ENCODE data around the gene SMPD4.
"Not testable (repeated sequence)": the region's sequence is repeated elsewhere in the genome, so short reads cannot be mapped to it uniquely, and the experiment has no call there.

The SMPD4 gene

GRCh38 chr2:130181325-130181879 is at the start of gene SMPD4:
TSS of gene SMPD4 (minus strand) at chr2:130181602. CDS start at chr2:130176592, 5,010 bp downstream.
- peak; percentile 84 for DNase-seq

GRCh38 chr2:130230907-130231306 is 49.5 kb upstream of the SMPD4 start:
- DNase-seq: not testable (repeated sequence)

GRCh38 chr2:130230376-130230775 is 49.0 kb upstream of the SMPD4 start:
- DNase-seq: not testable (repeated sequence)

GRCh38 chr2:130229161-130229510 is 47.7 kb upstream of the SMPD4 start:
- DNase-seq: not testable (repeated sequence)

GRCh38 chr2:130228467-130229160 is 47.2 kb upstream of the SMPD4 start:
- DNase-seq: not testable (repeated sequence)

- not testable (repeated sequence) for DNase-seq
Observed at GRCh38 chr2:130228005-130228404, 46.6 kb upstream of the SMPD4 start.

GRCh38 chr2:130222523-130222922 is 41.1 kb upstream of the SMPD4 start:
- DNase-seq: not testable (repeated sequence)

- not testable (repeated sequence) for DNase-seq
Observed at GRCh38 chr2:130220505-130220904, 39.1 kb upstream of the SMPD4 start.

- not testable (repeated sequence) for DNase-seq
Observed at GRCh38 chr2:130219147-130219546, 37.7 kb upstream of the SMPD4 start.

GRCh38 chr2:130207051-130207450 is 25.6 kb upstream of the SMPD4 start:
- DNase-seq: not testable (repeated sequence)

- DNase-seq: not testable (repeated sequence)
Observed at GRCh38 chr2:130203150-130203549, 21.7 kb upstream of the SMPD4 start.

- DNase-seq: not testable (repeated sequence)
Observed at GRCh38 chr2:130202518-130202917, 21.1 kb upstream of the SMPD4 start.

GRCh38 chr2:130198343-130198742 is 16.9 kb upstream of the SMPD4 start, which contains the start of gene TUBA3E:
TSS of gene TUBA3E (minus strand) at chr2:130198439. CDS start at chr2:130198360, 79 bp downstream.
- no peak for DNase-seq

GRCh38 chr2:130196052-130196451 is 14.7 kb upstream of the SMPD4 start:
- not testable (repeated sequence) for DNase-seq

GRCh38 chr2:130195089-130195635 is 13.8 kb upstream of the SMPD4 start:
- not testable (repeated sequence) for DNase-seq

- not testable (repeated sequence) for DNase-seq
Observed at GRCh38 chr2:130193824-130194223, 12.4 kb upstream of the SMPD4 start.

GRCh38 chr2:130192451-130192850 is 11.0 kb upstream of the SMPD4 start:
- not testable (repeated sequence) for DNase-seq

GRCh38 chr2:130191319-130191718 is 9.9 kb upstream of the SMPD4 start:
- DNase-seq: not testable (repeated sequence)

GRCh38 chr2:130190237-130190636 is 8.8 kb upstream of the SMPD4 start:
- DNase-seq: no peak

- DNase-seq: not testable (repeated sequence)
Observed at GRCh38 chr2:130188958-130189357, 7.6 kb upstream of the SMPD4 start.

- not testable (repeated sequence) for DNase-seq
Observed at GRCh38 chr2:130187859-130188792, 6.7 kb upstream of the SMPD4 start.

GRCh38 chr2:130187268-130187667 is 5.9 kb upstream of the SMPD4 start:
- DNase-seq: no peak

GRCh38 chr2:130186391-130186790 is 5.0 kb upstream of the SMPD4 start:
- no peak for DNase-seq
